GM12878 (cell line): ENCODE measurements around the gene SNCB. TPM values are rescaled to one million over a fixed set of nuclear protein-coding genes. Genes with fewer than 3 reads are reported as not detected.

Source experiments
- ATAC-seq: fragments of 200-7000 bp; cut with Tn5 transposase; 3 replicates; pipeline ENCODE4 v1.9.1; 2020; ENCODE audit warnings: mild to moderate bottlenecking, moderate library complexity
- BruUV-seq: library from RNA; stranded (reverse); fragments of 400-500 nt; replicated peaks from 2 replicates; lab custom pipeline; 2021; lab: Mats Ljungman, UMichigan
- CTCF ChIA-PET: fragments of 300-600 bp; sonication (Branson Sonifier 250); formaldehyde crosslinking; extraction: SDS; loops from one replicate; lab custom pipeline; 2021; ENCODE audit warnings: inconsistent platforms; lab: Yijun Ruan, JAX
- POLR2A ChIA-PET: fragments of 350-600 bp; formaldehyde crosslinking; extraction: SDS; loops from one replicate; lab custom pipeline; 2021; ENCODE audit warnings: inconsistent platforms; lab: Charles Lee
- RAD21 ChIA-PET: fragments of 300-600 bp; sonication (Branson Sonifier 250); formaldehyde crosslinking; loops from one replicate; lab custom pipeline; 2023; ENCODE audit warnings: antibody characterized with exemption; ENCODE audit not compliant: unreplicated experiment; lab: Charles Lee
- SMC1A ChIA-PET: fragments of 300-600 bp; sonication (Branson Sonifier 250); formaldehyde crosslinking; loops from one replicate; lab custom pipeline; 2023; ENCODE audit not compliant: unreplicated experiment, uncharacterized antibody; lab: Charles Lee
- DNase-seq: peaks from one replicate; pipeline ENCODE4 v3.0.0-alpha.2; 2011; ENCODE audit warnings: low read depth, low spot score
- FAIRE-seq: peaks from 3 replicates; lab custom pipeline; 2011; peaks lifted over from hg19 to GRCh38; lab: Jason Lieb, UNC
- H2AFZ ChIP-seq: 2 replicates; pipeline ENCODE4 v1.6.0; 2011; ENCODE audit warnings: low read depth, low read length, control low read depth; ENCODE audit not compliant: control insufficient read depth
- H3K27ac ChIP-seq: 2 replicates; pipeline ENCODE4 v1.5.1; 2011; ENCODE audit warnings: control low read depth; ENCODE audit not compliant: control insufficient read depth, insufficient read depth
- H3K27me3 ChIP-seq, 2 experiments: replicated peaks in 1 of 2; 2 replicates each; pipeline versions ENCODE4 v1.6.0 to v1.6.1; 2011; ENCODE audit warnings: low read length in 1 of 2; ENCODE audit not compliant: control insufficient read depth in 2 of 2, insufficient read depth in 2 of 2
- H3K36me3 ChIP-seq, 2 experiments: 2 replicates each; pipeline ENCODE4 v1.5.1; 2011; ENCODE audit warnings: low read length in 1 of 2; ENCODE audit not compliant: control insufficient read depth in 2 of 2, insufficient read depth in 2 of 2
- H3K4me1 ChIP-seq: 2 replicates; pipeline ENCODE4 v1.6.1; 2011; ENCODE audit warnings: mild to moderate bottlenecking, low read length, moderate library complexity, mixed read lengths; ENCODE audit not compliant: control insufficient read depth, insufficient read depth
- H3K4me2 ChIP-seq: 2 replicates; pipeline ENCODE4 v1.6.0; 2011; ENCODE audit warnings: control low read depth; ENCODE audit not compliant: control insufficient read depth, insufficient read depth
- H3K4me3 ChIP-seq: fragments of 200-600 bp; sonication (generic); 2 replicates; pipeline ENCODE4 v1.5.1; 2016
- H3K79me2 ChIP-seq: 2 replicates; pipeline ENCODE4 v1.6.0; 2011; ENCODE audit warnings: low read length; ENCODE audit not compliant: control insufficient read depth, insufficient read depth
- H3K9ac ChIP-seq: 2 replicates; pipeline ENCODE4 v1.8.0; 2011; ENCODE audit warnings: low read length, control low read depth, mixed read lengths; ENCODE audit not compliant: control insufficient read depth, insufficient read depth
- H3K9me3 ChIP-seq: replicated peaks from 3 replicates; pipeline ENCODE4 v1.5.1; 2011; ENCODE audit warnings: mild to moderate bottlenecking, low read length; ENCODE audit not compliant: control insufficient read depth, insufficient read depth
- H4K20me1 ChIP-seq: 2 replicates; pipeline ENCODE4 v1.6.0; 2011; ENCODE audit not compliant: control insufficient read depth, insufficient read depth
- BACH1 ChIP-seq: fragments of 450-650 bp; IDR thresholded peaks from 2 replicates; pipeline ENCODE4 v1.6.1; 2017; ENCODE audit warnings: mild to moderate bottlenecking, borderline replicate concordance
- GATAD2B ChIP-seq: fragments of 450-650 bp; conservative IDR thresholded peaks from 2 replicates; pipeline ENCODE4 v1.6.1; 2017; ENCODE audit warnings: low read depth, mild to moderate bottlenecking, moderate library complexity
- SUPT20H ChIP-seq: IDR thresholded peaks from 2 replicates; pipeline ENCODE4 v1.6.1; 2011; ENCODE audit warnings: low read depth, mild to moderate bottlenecking, low read length, moderate library complexity, borderline replicate concordance; ENCODE audit not compliant: control insufficient read depth
- WGBS: methylation state at CpG from one replicate; pipeline ENCODE4 v1.1.6; 2016; ENCODE audit warnings: low lambda C conversion rate; ENCODE audit not compliant: insufficient replicate concordance, insufficient coverage; ENCODE audit errors: missing lambda C conversion rate; 5-methylcytosine and 5-hydroxymethylcytosine counted together
- in situ Hi-C: fragments of 300-500 bp; cut with MboI; formaldehyde crosslinking; loops from 9 replicates; pipeline ENCODE4 v1.14.3; 2018; ENCODE audit warnings: mixed read lengths
- intact Hi-C: fragments of 100-400 bp; cut with micrococcal nuclease; formaldehyde crosslinking; loops from one replicate; pipeline ENCODE4 v1.14.2; 2022; ENCODE audit not compliant: unreplicated experiment
- polyA plus RNA-seq, 11 experiments: library from polyadenylated mRNA; depleted of rRNA in 4 of 11; unstranded in 6 of 11; stranded (reverse) in 5 of 11; fragments of >200 nt; fragmentation: Nextera tagmentation in 4 of 11; fragmentation: Illumina TruSeq in 1 of 11; extraction: Ambion mirVana in 4 of 11; extraction: Trizol in 1 of 11; gene quantifications; 1 replicate in 1 of 11; 2 replicates in 10 of 11; pipeline versions ENCODE4 v1.2.1 to v1.2.3, GENCODE V29; 2011 to 2016; ENCODE audit warnings: inconsistent platforms in 2 of 11, missing spikeins in 2 of 11, low read depth in 1 of 11
- total RNA-seq, 4 experiments: library from RNA; depleted of rRNA in 3 of 4; stranded (reverse); fragments of >200 nt in 3 of 4; fragmentation: Illumina TruSeq in 1 of 4; extraction: Trizol in 1 of 4; gene quantifications; 2 replicates each; pipeline versions ENCODE4 v1.2.1 to v1.2.3, GENCODE V29; 2013 to 2021
- TF ChIP-seq, protein P1 (sequence below): fragments of 150-350 bp; IDR thresholded peaks from 2 replicates; pipeline ENCODE4 v1.6.1; 2016; ENCODE audit warnings: low read depth, low read length

The SNCB gene
- total and polyA plus RNA-seq, 10 of the 15 experiments (the other 5 are each of a cell fraction or from before 2014, with no cell fraction given) = 0.75 TPM; not detected in 9

- TF ChIP-seq BACH1 = no peak
Measured at GRCh38 chr5:176644878-176645670, 14.7 kb upstream of the SNCB start (continued).

DNA sequence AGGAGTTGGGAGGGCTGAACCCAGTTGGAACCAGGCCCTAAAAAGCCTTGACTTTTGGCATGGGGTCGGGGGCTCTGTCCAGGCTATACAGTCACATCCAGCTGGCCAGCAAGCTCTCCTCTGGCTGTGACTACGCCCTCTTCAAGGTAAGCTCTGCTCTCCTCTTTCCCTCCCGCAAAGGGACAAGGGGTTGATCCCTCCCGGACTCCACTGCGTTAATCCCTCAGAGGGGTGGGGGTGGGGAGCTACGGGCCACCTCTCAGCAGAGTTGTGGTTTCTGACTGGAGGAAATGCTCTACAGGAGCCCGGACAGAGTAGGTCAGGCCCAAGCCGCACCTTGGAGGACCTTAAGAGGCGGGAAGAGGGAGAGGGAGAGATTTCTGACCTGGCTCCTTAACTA lies 14.0 kb upstream of the SNCB start:
- Histone ChIP-seq H3K27me3 (no peaks in the 10 kb centered on the region), H3K4me1 (peaks cover 18% of the 10 kb centered on the region), H3K4me2 (no peak overlapping the region), H3K27ac (no peak overlapping the region), H4K20me1 (no peaks in the 10 kb centered on the region), H3K9ac (no peak overlapping the region), H3K79me2 (no peaks in the 10 kb centered on the region), H3K9me3 (no peaks in the 10 kb centered on the region), H2AFZ (no peak overlapping the region), H3K36me3 (no peaks in the 10 kb centered on the region), H3K4me3 (no peak overlapping the region)
- DNase-seq = no peak
- intact Hi-C loops (loop anchor here (10.0 kb wide), 1 partner anchor 229 kb away; the partner anchor contains the start of gene CLTB), in situ Hi-C loops (no loop called here)
- WGBS = 54% methylated on average over 9 of the region's 9 CpGs
- no peak for ATAC-seq
- ChIA-PET SMC1A (no interaction called here), RAD21 (no interaction called here), POLR2A (no interaction called here), CTCF (no interaction called here)
- TF ChIP-seq SUPT20H (no peak), GATAD2B (no peak)
- TF ChIP-seq, protein P1, sequence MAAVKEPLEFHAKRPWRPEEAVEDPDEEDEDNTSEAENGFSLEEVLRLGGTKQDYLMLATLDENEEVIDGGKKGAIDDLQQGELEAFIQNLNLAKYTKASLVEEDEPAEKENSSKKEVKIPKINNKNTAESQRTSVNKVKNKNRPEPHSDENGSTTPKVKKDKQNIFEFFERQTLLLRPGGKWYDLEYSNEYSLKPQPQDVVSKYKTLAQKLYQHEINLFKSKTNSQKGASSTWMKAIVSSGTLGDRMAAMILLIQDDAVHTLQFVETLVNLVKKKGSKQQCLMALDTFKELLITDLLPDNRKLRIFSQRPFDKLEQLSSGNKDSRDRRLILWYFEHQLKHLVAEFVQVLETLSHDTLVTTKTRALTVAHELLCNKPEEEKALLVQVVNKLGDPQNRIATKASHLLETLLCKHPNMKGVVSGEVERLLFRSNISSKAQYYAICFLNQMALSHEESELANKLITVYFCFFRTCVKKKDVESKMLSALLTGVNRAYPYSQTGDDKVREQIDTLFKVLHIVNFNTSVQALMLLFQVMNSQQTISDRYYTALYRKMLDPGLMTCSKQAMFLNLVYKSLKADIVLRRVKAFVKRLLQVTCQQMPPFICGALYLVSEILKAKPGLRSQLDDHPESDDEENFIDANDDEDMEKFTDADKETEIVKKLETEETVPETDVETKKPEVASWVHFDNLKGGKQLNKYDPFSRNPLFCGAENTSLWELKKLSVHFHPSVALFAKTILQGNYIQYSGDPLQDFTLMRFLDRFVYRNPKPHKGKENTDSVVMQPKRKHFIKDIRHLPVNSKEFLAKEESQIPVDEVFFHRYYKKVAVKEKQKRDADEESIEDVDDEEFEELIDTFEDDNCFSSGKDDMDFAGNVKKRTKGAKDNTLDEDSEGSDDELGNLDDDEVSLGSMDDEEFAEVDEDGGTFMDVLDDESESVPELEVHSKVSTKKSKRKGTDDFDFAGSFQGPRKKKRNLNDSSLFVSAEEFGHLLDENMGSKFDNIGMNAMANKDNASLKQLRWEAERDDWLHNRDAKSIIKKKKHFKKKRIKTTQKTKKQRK = no peak
- BruUV-seq = no TSS peak
- no peak for FAIRE-seq
